ENCODE data around the gene PDXDC1. TPM values are rescaled to one million over a fixed set of nuclear protein-coding genes. Genes with fewer than 3 reads are reported as not detected.
"Not testable (repeated sequence)": the region's sequence is repeated elsewhere in the genome, so short reads cannot be mapped to it uniquely, and the experiment has no call there.

The PDXDC1 gene
- total and polyA plus RNA-seq, 2 donors (not counting 1 experiment from before 2014, with no cell fraction given): 48.1 to 103 TPM

GRCh38 chr16:14963281-14964173 lies 11.3 kb upstream of the PDXDC1 start:
- no peaks in the 10 kb centered on the region for H3K4me1 Mint-ChIP-seq
- H2AFZ ChIP-seq (ENCODE audit: insufficient read depth, low read depth, low read length, poor library complexity, severe bottlenecking): no peak overlapping the region
- intact Hi-C loops (cut with micrococcal nuclease): no loop called here
- ChIA-PET CTCF (no interaction called here), POLR2A (no interaction called here)
- no peak overlapping the region for H3K9ac ChIP-seq (ENCODE audit: low read length)
- peaks cover 16% of the 10 kb centered on the region for H3K27me3 Mint-ChIP-seq
- no peak overlapping the region for H3K27ac ChIP-seq (ENCODE audit: low read length in 2 of 2)
- whole genome bisulfite sequencing (ENCODE audit: insufficient coverage): 88% methylated on average over 3 of the region's 8 CpGs
- H3K4me1 ChIP-seq (ENCODE audit: control insufficient read depth in 2 of 2, insufficient read depth in 2 of 2, low read length in 2 of 2): no peaks in the 10 kb centered on the region
- no peaks in the 10 kb centered on the region for H3K79me2 ChIP-seq (ENCODE audit: control insufficient read depth, insufficient read depth, low read length)
- TF ChIP-seq EZH2 (IDR thresholded peaks at IDR 0.05; ENCODE audit: borderline replicate concordance, insufficient read depth, low read depth, low read length, poor library complexity, severe bottlenecking): no peak
- no peak for TF ChIP-seq CTCF (IDR thresholded peaks at IDR 0.05)
- H3K27me3 ChIP-seq (replicated peaks in 1 of 4; ENCODE audit: control extremely low read depth in 1 of 4, control insufficient read depth in 3 of 4, insufficient read depth in 4 of 4, low read length in 3 of 4): peaks cover 0 to 10% (median 5%) of the 10 kb centered on the region in 4 experiments
- H3K4me2 ChIP-seq (replicated peaks; ENCODE audit: low read depth, low read length, poor library complexity, severe bottlenecking): no peak overlapping the region
- H3K36me3 ChIP-seq (replicated peaks in 1 of 2; ENCODE audit: control extremely low read depth in 1 of 2, control insufficient read depth in 1 of 2, extremely low read depth in 1 of 2, insufficient read depth in 2 of 2, low read length in 1 of 2): no peaks in the 10 kb centered on the region
- no peak overlapping the region for H3K4me3 Mint-ChIP-seq
- H3K9me3 Mint-ChIP-seq (ENCODE audit: insufficient read depth): no peaks in the 10 kb centered on the region
- DNase-seq: no peak
- H4K20me1 ChIP-seq (ENCODE audit: control insufficient read depth, insufficient read depth, low read length, poor library complexity, severe bottlenecking): no peaks in the 10 kb centered on the region
- peaks cover 0 to 11% (median 4%) of the 10 kb centered on the region in 3 donors for H3K9me3 ChIP-seq (ENCODE audit: control extremely low read depth in 1 of 3, control insufficient read depth in 2 of 3, insufficient read depth in 1 of 3, low read length in 2 of 3)
- no peak for ATAC-seq (ENCODE audit: low read depth)
- no peak overlapping the region for H3K27ac Mint-ChIP-seq
- no peak overlapping the region for H3K4me3 ChIP-seq (ENCODE audit: control extremely low read depth in 1 of 5, extremely low read depth in 1 of 5, insufficient read depth in 1 of 5, low read depth in 2 of 5, low read length in 4 of 5)

GRCh38 chr16:14965328-14965727 lies 9.5 kb upstream of the PDXDC1 start:
- peaks cover 13% of the 10 kb centered on the region for H3K27me3 Mint-ChIP-seq
- H3K4me3 ChIP-seq (ENCODE audit: control extremely low read depth in 1 of 5, extremely low read depth in 1 of 5, insufficient read depth in 1 of 5, low read depth in 2 of 5, low read length in 4 of 5): no peak overlapping the region
- peaks cover 0 to 10% (median 5%) of the 10 kb centered on the region in 4 experiments for H3K27me3 ChIP-seq (replicated peaks in 1 of 4; ENCODE audit: control extremely low read depth in 1 of 4, control insufficient read depth in 3 of 4, insufficient read depth in 4 of 4, low read length in 3 of 4)
- intact Hi-C loops (cut with micrococcal nuclease): no loop called here
- H4K20me1 ChIP-seq (ENCODE audit: control insufficient read depth, insufficient read depth, low read length, poor library complexity, severe bottlenecking): no peaks in the 10 kb centered on the region
- no peaks in the 10 kb centered on the region for H3K79me2 ChIP-seq (ENCODE audit: control insufficient read depth, insufficient read depth, low read length)
- ATAC-seq (ENCODE audit: low read depth) (no peak), DNase-seq (no peak)
- POLR2A ChIA-PET: no interaction called here
- no peaks in the 10 kb centered on the region for H3K4me1 Mint-ChIP-seq
- H3K27ac Mint-ChIP-seq: no peak overlapping the region
- CTCF ChIA-PET: no interaction called here
- 92% methylated on average over 15 of the region's 17 CpGs for WGBS (ENCODE audit: insufficient coverage)
- H3K27ac ChIP-seq (ENCODE audit: low read length in 2 of 2): no peak overlapping the region
- no peaks in the 10 kb centered on the region for H3K36me3 ChIP-seq (replicated peaks in 1 of 2; ENCODE audit: control extremely low read depth in 1 of 2, control insufficient read depth in 1 of 2, extremely low read depth in 1 of 2, insufficient read depth in 2 of 2, low read length in 1 of 2)
- no peaks in the 10 kb centered on the region for H3K9me3 Mint-ChIP-seq (ENCODE audit: insufficient read depth)
- H3K4me2 ChIP-seq (replicated peaks; ENCODE audit: low read depth, low read length, poor library complexity, severe bottlenecking): no peak overlapping the region
- H3K9ac ChIP-seq (ENCODE audit: low read length): no peak overlapping the region
- TF ChIP-seq CTCF (IDR thresholded peaks at IDR 0.05) (no peak), EZH2 (IDR thresholded peaks at IDR 0.05; ENCODE audit: borderline replicate concordance, insufficient read depth, low read depth, low read length, poor library complexity, severe bottlenecking) (no peak)
- no peak overlapping the region for H2AFZ ChIP-seq (ENCODE audit: insufficient read depth, low read depth, low read length, poor library complexity, severe bottlenecking)
- H3K4me3 Mint-ChIP-seq: no peak overlapping the region
- H3K4me1 ChIP-seq (ENCODE audit: control insufficient read depth in 2 of 2, insufficient read depth in 2 of 2, low read length in 2 of 2): no peaks in the 10 kb centered on the region
- peaks cover 0 to 11% (median 4%) of the 10 kb centered on the region in 3 donors for H3K9me3 ChIP-seq (ENCODE audit: control extremely low read depth in 1 of 3, control insufficient read depth in 2 of 3, insufficient read depth in 1 of 3, low read length in 2 of 3)

GRCh38 chr16:14969795-14970194 lies 5.0 kb upstream of the PDXDC1 start:
- POLR2A ChIA-PET; CTCF ChIA-PET; intact Hi-C loops (cut with micrococcal nuclease); H3K27me3 Mint-ChIP-seq; H3K4me2 ChIP-seq (replicated peaks; ENCODE audit: low read depth, low read length, poor library complexity, severe bottlenecking); H3K4me3 Mint-ChIP-seq; H3K36me3 ChIP-seq (replicated peaks in 1 of 2; ENCODE audit: control extremely low read depth in 1 of 2, control insufficient read depth in 1 of 2, extremely low read depth in 1 of 2, insufficient read depth in 2 of 2, low read length in 1 of 2); H3K27ac Mint-ChIP-seq; H3K79me2 ChIP-seq (ENCODE audit: control insufficient read depth, insufficient read depth, low read length); H3K4me1 Mint-ChIP-seq; H2AFZ ChIP-seq (ENCODE audit: insufficient read depth, low read depth, low read length, poor library complexity, severe bottlenecking); H3K4me1 ChIP-seq (ENCODE audit: control insufficient read depth in 2 of 2, insufficient read depth in 2 of 2, low read length in 2 of 2); ATAC-seq (ENCODE audit: low read depth); H3K4me3 ChIP-seq (ENCODE audit: control extremely low read depth in 1 of 5, extremely low read depth in 1 of 5, insufficient read depth in 1 of 5, low read depth in 2 of 5, low read length in 4 of 5); H4K20me1 ChIP-seq (ENCODE audit: control insufficient read depth, insufficient read depth, low read length, poor library complexity, severe bottlenecking); DNase-seq; H3K9me3 ChIP-seq (ENCODE audit: control extremely low read depth in 1 of 3, control insufficient read depth in 2 of 3, insufficient read depth in 1 of 3, low read length in 2 of 3); H3K27me3 ChIP-seq (replicated peaks in 1 of 4; ENCODE audit: control extremely low read depth in 1 of 4, control insufficient read depth in 3 of 4, insufficient read depth in 4 of 4, low read length in 3 of 4); H3K27ac ChIP-seq (ENCODE audit: low read length in 2 of 2); H3K9ac ChIP-seq (ENCODE audit: low read length); H3K9me3 Mint-ChIP-seq (ENCODE audit: insufficient read depth): not testable (repeated sequence)
- 100% methylated on average over 3 of the region's 3 CpGs for WGBS (ENCODE audit: insufficient coverage)

Data from B cell (primary cell).